Measurements from ENCODE around the gene ATP1B2. TPM values are rescaled to one million over a fixed set of nuclear protein-coding genes. Genes with fewer than 3 reads are reported as not detected.
"Not testable (repeated sequence)": the region's sequence is repeated elsewhere in the genome, so short reads cannot be mapped to it uniquely, and the experiment has no call there.

Gene ATP1B2
- total RNA-seq, 2 experiments from 2014 or later: 0.21 to 0.25 TPM

DNA sequence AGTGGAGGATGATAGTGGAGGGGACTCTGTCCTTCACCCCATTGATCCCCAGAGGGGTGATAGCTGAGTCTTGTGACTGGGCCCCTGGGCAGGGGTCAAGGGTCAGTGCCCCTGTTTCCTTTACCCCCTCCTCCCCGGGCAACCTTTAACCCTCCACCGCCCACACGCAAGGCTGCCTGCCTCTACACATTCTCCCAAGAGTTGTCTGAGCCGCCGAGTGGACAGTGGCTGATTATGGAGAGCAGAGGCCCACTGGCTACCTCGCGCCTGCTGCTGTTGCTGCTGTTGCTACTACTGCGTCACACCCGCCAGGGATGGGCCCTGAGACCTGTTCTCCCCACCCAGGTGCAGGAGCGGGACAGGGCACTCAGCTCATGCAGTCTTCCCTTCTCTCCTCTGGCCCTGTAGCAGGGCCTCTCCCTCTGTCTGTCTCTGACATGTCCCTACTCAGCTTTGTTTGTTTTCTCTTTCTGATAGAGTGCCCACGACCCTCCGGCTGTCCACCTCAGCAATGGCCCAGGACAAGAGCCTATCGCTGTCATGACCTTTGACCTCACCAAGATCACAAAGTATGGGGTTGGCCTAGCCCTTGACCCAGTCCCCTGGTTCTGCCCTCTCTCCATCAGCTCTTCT, 20.7 kb upstream of the ATP1B2 start, which contains the start of gene SHBG:
Gene SHBG (plus strand): TSS at position 197 of the 633 bp plus-strand sequence. CDS start 38 bp downstream, at position 235.
- CTCF ChIA-PET: interaction anchor here (1.1 kb wide), 1 partner anchor 19 kb away, joined by 3 read pairs; no protein-coding TSS in a partner anchor
- POLR2A ChIA-PET: interaction anchor here (0.5 kb wide), 1 partner anchor 9 kb away, joined by 3 read pairs; no protein-coding TSS in a partner anchor

DNA sequence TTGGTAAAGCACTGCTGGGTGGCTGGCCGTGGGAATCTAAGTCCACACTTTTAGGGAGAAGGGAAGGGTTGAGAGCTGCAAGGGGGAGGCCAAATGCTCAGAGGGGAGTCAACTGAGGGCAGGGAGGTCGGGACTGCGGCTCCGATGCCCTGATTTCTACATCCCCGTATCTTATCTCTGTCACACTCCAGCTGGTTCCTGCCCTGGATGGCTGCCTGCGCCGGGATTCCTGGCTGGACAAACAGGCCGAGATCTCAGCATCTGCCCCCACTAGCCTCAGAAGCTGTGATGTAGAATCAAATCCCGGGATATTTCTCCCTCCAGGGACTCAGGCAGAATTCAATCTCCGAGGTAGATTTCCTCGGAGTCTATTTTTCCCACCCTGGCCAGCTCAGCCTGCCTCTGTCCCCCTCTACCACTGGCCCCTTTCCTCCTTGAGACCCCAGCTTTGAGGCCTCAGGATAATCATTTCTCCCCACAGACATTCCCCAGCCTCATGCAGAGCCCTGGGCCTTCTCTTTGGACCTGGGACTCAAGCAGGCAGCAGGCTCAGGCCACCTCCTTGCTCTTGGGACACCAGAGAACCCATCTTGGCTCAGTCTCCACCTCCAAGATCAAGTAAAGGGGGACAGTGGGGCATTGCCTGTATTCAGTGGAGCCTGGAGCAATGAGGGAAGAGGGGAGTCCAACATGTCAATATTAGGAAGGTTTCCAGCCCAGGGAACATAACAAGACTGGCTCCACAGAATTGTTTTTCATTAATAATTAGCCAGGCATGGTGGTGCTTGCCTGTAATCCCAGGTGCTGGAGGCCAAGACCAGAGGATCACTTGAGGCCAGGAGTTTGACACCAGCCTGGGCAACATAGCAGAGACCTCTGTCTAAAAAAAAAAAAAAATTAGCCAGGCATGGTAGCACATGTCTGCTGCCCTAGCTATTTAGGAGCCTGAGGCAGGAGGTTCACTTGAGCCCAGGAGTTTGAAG, 19.0 kb upstream of the ATP1B2 start:
- POLR2A ChIA-PET: interaction anchor here (0.7 to 1.5 kb wide), 2 partner anchors 54 to 60 kb away, joined by 3 to 4 read pairs; no protein-coding TSS in a partner anchor

DNA sequence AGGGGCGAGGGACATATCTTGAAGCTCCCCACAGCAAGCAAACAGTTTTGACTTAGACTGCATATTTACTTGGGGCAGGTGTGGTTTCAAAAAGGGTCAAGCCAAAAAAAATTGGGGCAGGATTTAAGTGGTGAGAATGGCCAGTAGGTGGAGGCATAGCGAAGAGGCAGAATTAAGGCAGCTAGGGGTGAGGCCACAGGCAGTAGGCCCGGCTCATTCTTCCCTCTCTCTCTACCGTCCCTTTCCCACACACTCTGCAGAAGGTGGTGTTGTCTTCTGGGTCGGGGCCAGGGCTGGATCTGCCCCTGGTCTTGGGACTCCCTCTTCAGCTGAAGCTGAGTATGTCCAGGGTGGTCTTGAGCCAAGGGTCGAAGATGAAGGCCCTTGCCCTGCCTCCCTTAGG, 18.2 kb upstream of the ATP1B2 start:
- CTCF ChIA-PET: interaction anchor here (0.7 to 2.2 kb wide), 8 partner anchors 21 to 421 kb away, joined by 3 to 13 read pairs (median 3); partner anchors contain the start of genes TP53 and WRAP53
- POLR2A ChIA-PET: interaction anchor here (0.7 to 1.5 kb wide), 2 partner anchors 53 to 60 kb away, joined by 3 to 4 read pairs; no protein-coding TSS in a partner anchor

More for the DNA sequence above, 19.0 kb upstream of the ATP1B2 start:
- CTCF ChIA-PET: interaction anchor here (0.7 to 2.2 kb wide), 3 partner anchors 38 to 422 kb away, joined by 3 to 13 read pairs (median 3); partner anchors contain the start of genes TP53 and WRAP53

DNA sequence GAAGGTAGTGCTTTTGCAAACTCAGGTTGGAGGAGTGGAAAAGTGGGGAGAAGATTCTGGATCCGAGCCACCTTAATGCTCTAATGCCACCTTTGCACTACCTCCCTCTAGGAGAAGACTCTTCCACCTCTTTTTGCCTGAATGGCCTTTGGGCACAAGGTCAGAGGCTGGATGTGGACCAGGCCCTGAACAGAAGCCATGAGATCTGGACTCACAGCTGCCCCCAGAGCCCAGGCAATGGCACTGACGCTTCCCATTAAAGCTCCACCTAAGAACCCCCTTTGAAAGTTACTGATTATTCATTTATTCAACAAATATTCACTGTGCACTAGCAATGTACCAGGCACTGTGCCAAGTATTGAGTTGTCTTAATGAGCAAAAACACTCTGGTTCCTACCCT, 17.6 kb upstream of the ATP1B2 start:
- POLR2A ChIA-PET: interaction anchor here (1.5 kb wide), 1 partner anchor 53 kb away, joined by 3 read pairs; no protein-coding TSS in a partner anchor
- CTCF ChIA-PET: interaction anchor here (0.9 to 2.2 kb wide), 7 partner anchors 21 to 197 kb away, joined by 3 to 13 read pairs (median 3); partner anchors contain the start of genes TP53 and WRAP53

DNA sequence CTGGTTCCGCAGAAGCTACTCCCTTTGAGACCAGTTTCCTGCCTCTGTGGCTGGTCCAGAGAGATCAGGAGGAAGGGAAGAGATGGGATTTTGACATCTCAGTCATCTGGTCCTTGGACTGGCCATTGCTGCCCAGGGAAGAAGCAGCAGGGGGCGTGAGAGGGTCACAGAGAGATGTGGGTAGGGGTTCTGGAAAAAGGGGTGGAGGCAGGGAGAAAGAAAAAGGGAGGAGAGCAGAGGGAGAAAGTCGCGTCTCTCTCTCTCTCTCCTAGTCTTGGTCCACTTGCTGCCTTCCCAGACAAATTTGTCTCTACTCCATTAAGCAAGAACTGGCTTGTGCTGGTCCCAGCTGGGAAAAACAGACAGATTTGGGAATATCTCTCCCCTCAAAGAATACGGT, 16.3 kb upstream of the ATP1B2 start:
- ChIA-PET CTCF (interaction anchor here (0.6 to 1.4 kb wide), 2 partner anchors 53 to 696 kb away, joined by 3 read pairs; partner anchors contain the start of gene TP53), POLR2A (no interaction called here)

DNA sequence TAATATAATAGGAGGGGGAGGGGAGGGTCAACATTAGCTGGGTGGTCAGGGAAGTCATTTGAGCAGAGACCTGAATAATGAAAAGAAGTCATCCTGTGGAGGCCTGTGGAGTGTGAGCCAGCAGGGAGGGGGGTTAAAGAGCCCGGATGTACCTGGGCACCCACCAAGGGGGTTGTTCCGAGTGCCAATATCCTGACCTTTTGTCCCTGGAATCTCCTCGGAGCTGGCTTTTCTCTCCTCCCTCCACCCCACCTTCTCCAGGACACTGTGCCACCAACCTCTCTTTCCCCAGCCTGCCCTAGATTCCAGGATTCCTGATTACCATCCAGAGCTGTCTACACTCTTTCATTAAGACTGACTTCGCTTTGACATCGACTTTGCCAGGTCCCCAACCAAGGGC, 14.6 kb upstream of the ATP1B2 start:
- CTCF ChIA-PET: interaction anchor here (1.1 kb wide), 1 partner anchor 51 kb away, joined by 4 read pairs; the partner anchor contains the start of gene TP53

DNA sequence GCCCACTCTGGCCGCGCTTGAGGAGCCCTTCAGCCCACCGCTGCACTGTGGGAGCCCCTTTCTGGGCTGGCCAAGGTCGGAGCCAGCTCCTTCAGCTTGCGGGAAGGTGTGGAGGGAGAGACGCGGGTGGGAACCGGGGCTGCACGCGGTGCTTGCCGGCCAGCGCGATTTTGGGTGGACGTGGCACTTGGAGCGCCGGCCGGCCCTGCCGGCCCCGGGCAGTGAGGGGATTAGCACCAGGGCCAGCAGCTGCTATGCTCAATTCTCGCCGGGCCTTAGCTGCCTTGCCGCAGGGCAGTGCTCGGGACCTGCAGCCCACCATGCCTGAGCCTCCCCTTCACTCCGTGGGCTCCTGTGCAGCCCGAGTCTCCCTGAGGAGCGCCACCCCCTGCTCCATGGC, 9.9 kb upstream of the ATP1B2 start:
- POLR2A ChIA-PET: no interaction called here

More for the DNA sequence above, 14.6 kb upstream of the ATP1B2 start:
- POLR2A ChIA-PET: no interaction called here

DNA sequence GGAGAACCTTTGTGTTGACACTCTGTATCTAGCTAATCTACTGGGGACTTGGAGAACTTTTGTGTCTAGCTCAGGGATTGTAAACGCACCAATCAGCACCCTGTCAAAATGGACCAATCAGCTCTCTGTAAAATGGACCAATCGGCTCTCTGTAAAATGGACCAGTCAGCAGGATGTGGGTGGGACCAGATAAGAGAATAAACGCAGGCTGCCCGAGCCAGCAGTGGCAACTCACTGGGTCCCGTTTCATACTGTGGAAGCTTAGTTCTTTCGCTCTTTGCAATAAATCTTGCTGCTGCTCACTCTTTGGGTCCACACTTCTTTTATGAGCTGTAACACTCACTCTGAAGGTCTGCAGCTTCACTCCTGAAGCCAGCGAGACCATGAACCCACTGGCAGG, 9.1 kb upstream of the ATP1B2 start:
- CTCF ChIA-PET: not testable (repeated sequence)
- POLR2A ChIA-PET: interaction anchor here (0.6 kb wide), 1 partner anchor 156 kb away, joined by 4 read pairs; no protein-coding TSS in a partner anchor

More for the DNA sequence above, 9.9 kb upstream of the ATP1B2 start:
- CTCF ChIA-PET: no interaction called here

DNA sequence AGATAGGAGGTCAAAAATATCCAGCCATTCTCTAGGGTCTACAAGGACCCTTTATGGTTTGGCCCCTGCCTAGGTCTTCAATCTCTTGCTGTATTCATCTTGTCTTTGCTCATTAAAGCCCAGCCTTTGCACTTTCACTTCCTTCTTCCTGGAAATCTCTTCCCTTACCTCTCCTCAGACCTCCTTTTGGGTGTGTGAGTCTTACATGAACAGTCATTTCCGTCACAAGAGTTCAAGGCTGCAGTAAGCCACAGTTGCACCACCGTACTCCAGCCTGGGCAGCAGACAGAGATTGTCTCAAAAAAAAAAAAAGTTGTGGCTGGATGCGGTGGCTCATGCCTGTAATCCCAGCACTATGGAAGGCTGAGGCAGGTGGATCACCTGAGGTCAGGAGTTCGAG, 6.0 kb upstream of the ATP1B2 start:
- CTCF ChIA-PET: no interaction called here
- POLR2A ChIA-PET: no interaction called here

DNA sequence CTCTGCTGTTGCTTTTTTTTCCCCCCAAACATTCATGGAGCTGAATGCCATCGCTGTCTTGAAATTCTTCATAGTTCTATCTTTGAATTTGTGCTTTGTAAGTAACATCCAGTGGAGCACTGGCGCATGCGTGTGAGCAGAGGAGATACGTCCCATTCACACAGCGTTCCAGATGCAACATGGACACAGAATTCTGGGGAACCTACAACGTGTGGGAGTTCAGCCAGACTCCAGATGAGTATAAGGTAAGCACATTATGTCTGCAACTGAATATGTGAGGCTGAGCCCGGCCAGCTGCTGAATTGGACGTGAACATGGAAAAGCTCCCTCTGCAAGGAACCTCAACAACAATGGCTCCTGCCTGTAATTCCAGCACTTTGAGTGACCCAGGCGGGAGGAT, 4.3 kb upstream of the ATP1B2 start:
- CTCF ChIA-PET: interaction anchor here (1.2 kb wide), 1 partner anchor 41 kb away, joined by 3 read pairs; the partner anchor contains the start of genes TP53 and WRAP53

DNA sequence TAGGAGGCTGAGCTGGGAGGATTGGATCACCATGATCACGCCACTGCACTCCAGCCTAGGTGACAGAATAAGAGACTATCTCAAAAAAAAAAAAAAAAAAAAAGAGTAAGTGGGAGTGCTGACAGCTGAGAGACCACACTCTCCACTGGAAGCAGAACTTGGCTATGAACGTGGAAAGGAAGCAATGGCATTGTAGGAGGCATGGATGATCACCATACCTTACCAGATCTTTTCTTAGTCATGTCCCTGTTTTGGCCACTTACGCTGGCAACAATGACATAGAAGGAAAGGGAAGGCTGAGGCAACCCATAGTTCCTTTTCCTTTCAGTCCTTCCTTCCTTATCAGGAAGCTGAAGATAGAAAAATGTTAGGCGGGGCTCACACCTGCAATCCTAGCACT, 3.7 kb upstream of the ATP1B2 start:
- ChIA-PET CTCF (interaction anchor here (1.2 kb wide), 1 partner anchor 41 kb away, joined by 3 read pairs; the partner anchor contains the start of genes TP53 and WRAP53), POLR2A (no interaction called here)

More for the DNA sequence above, 4.3 kb upstream of the ATP1B2 start:
- POLR2A ChIA-PET: no interaction called here

DNA sequence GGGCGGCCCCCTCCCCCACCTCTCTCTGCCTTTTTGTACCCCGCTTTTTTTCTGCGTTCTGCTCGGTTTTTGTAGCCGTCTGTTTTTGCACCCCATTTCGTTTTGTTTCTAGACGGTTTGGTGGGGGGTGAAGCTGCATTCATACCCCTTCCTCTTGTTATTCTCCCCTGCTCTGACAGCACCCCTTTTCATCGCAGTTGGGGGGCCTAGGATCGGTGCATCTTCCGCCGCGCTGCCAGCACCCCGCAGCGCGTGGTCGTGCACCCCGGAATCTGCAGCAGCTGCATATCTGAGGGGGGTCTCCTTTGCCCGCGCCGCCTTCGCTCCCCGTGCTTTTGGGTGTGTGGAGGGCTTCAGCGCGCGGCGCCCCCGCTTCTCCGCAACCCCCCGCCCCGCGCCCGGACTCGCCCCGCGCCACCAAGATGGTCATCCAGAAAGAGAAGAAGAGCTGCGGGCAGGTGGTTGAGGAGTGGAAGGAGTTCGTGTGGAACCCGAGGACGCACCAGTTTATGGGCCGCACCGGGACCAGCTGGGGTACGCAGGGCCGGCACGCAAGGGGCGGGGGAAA, 455 bp downstream of the ATP1B2 start:
- ChIA-PET POLR2A (interaction anchor here (0.6 to 1.5 kb wide), 2 partner anchors 35 to 36 kb away, joined by 3 to 8 read pairs; partner anchors contain the start of gene FXR2), CTCF (interaction anchor here (0.9 to 1.3 kb wide), 2 partner anchors 22 to 62 kb away, joined by 3 to 6 read pairs; no protein-coding TSS in a partner anchor)

DNA sequence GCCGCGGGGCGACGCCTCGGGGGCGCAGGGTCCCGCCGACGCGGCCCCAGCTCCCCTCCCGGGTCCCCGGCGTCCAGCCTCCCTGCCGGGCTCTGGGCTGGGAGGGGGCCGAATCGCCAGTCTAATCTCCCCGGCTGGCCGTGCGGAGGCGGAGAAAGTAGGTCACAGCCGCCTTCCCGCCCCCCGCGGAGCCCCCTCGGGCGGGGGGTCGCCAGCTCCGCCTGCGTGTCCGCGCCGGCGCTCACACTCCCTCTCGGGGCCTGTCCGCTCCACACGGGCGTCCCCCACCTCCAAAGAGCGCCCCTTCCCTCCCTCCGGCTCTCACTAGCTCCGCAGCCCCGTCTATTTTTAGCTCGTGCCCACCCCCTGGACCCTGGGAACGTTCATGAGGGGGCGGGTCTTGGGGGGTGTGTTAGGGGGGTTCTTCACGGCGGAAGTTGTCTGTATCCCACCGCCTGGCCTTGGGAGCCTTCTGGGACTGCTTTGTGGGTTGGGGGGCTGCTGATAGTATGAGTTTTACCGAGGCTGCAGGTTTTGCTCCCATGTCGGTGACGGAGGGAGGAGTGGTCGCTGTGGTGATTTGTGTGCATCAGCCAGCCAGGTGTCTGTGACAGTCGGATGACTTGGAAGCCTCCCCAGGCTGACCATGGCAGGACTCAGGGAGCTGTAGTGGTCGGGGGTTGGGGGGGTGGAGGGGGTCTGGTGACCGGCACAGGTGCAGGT, 1.1 kb downstream of the ATP1B2 start:
- ChIA-PET POLR2A (interaction anchor here (0.5 to 1.5 kb wide), 3 partner anchors 34 to 205 kb away, joined by 3 to 8 read pairs (median 3); partner anchors contain the start of genes FXR2 and NAA38), CTCF (interaction anchor here (1.3 kb wide), 1 partner anchor 21 kb away, joined by 6 read pairs; no protein-coding TSS in a partner anchor)

DNA sequence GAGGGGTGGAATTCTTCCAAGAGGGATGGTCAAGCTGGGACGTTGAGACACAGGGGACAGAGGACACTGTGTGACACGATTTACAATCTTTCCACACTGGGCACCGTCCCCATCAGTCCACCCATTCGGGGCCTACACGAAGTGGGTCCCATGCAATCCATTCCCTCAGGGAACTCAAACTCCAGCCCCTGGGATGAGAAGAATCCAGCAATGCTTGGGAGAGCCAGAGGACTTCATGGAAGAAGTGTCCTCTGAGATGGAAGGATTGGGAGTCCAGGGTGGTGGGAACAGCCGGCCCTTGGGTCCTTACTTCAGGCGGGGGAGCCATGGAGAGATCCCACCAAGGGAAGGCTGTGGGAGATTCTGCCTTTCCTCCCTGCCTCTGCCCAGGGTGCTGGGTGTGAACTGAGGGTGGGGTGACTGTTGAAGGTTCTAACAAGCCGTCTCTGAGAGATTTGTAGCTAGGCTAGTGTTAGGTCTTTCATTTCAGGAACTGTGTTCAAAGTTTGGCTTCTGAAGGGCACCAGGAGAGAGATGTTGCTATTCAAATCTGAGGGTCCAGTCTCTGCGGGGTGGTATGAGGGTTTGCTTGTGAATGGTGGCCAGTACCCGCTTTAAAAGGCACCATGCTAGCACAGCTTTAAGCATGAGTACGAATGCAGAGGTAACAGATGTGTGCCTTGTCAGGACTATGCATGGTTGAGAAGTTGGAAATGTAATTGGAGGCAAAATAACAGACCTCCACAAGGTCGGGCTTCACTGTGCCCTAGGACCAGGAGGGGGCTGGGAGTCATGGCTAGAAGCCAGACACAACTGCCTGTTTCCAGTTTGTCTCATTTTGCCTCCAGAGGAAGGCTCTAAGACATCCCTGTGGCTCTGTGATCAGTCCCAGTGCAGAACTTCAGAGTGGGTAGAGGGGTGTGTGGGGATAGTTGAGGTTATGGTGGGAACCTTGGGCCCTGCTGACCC, 1.9 kb downstream of the ATP1B2 start:
- CTCF ChIA-PET: interaction anchor here (1.4 kb wide), 1 partner anchor 20 kb away, joined by 3 read pairs; no protein-coding TSS in a partner anchor
- POLR2A ChIA-PET: interaction anchor here (0.5 kb wide), 1 partner anchor 205 kb away, joined by 3 read pairs; the partner anchor contains the start of gene NAA38

DNA sequence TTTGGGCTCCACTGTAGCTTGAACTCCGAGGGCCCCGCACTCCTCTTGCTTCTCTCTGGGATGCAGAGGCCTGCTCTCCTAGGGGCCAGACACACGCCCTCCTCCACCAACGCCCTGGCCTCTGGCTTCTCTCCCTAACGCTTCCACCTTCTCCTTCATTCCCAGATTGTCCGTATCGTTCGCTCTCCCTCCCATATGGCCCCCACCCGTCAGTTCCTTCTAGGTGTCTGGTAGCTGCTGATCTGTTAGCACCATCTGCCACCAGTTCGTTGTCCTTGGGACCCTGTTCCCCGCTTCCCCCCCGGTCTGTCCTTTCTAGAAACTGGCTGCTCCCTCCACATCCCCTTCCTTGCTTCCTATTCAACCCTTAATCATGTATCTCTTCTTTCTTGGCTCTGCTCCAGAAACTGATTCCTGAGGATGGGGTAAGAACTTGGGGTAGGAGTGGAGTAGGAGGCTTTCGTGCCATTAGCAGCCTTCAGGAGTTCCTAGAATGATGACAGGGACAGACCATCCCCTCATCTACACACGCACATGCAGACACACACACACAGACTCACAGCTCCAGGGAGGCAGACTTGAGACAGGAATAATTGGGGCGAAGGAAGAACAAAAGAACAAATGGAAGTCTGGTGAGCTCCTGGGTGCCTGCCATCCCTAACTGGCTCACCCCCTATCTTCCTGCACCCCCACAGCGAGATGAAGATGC, 4.3 kb downstream of the ATP1B2 start:
- CTCF ChIA-PET: no interaction called here
- POLR2A ChIA-PET: no interaction called here

DNA sequence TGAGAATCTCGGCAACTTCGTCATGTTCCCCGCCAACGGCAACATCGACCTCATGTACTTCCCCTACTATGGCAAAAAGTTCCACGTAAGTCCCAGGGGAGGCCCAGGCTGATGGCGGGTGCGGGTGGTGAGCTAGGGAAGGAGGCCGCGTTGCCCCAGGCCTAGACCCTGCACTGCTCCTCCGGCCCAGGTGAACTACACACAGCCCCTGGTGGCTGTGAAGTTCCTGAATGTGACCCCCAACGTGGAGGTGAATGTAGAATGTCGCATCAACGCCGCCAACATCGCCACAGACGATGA, 4.8 kb downstream of the ATP1B2 start:
- ChIA-PET POLR2A (interaction anchor here (1.1 kb wide), 1 partner anchor 31 kb away, joined by 3 read pairs; no protein-coding TSS in a partner anchor), CTCF (no interaction called here)
